Epithelial cell of esophagus (primary cell): Measurements from ENCODE around the gene PNLIPRP3.

Experiments
- DNase-seq: peaks from one replicate; pipeline ENCODE4 v3.0.0; 2010; ENCODE audit warnings: low read depth
- H3K4me3 ChIP-seq: 2 replicates; pipeline ENCODE4 v1.5.1; 2011; ENCODE audit warnings: mild to moderate bottlenecking, low read length, control low read depth
- TF ChIP-seq, protein P1 (sequence below): IDR thresholded peaks from 2 replicates; pipeline ENCODE4 v1.5.1; 2011; ENCODE audit warnings: low read depth, mild to moderate bottlenecking, low read length, control low read depth, inconsistent platforms; ENCODE audit not compliant: insufficient read depth; ENCODE audit errors: missing control alignments

Gene PNLIPRP3

GRCh38 chr10:116465546-116465945 is 37.9 kb downstream of the PNLIPRP3 start:
- TF ChIP-seq, protein P1, sequence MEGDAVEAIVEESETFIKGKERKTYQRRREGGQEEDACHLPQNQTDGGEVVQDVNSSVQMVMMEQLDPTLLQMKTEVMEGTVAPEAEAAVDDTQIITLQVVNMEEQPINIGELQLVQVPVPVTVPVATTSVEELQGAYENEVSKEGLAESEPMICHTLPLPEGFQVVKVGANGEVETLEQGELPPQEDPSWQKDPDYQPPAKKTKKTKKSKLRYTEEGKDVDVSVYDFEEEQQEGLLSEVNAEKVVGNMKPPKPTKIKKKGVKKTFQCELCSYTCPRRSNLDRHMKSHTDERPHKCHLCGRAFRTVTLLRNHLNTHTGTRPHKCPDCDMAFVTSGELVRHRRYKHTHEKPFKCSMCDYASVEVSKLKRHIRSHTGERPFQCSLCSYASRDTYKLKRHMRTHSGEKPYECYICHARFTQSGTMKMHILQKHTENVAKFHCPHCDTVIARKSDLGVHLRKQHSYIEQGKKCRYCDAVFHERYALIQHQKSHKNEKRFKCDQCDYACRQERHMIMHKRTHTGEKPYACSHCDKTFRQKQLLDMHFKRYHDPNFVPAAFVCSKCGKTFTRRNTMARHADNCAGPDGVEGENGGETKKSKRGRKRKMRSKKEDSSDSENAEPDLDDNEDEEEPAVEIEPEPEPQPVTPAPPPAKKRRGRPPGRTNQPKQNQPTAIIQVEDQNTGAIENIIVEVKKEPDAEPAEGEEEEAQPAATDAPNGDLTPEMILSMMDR: no peak
- H3K4me3 ChIP-seq: no peak overlapping the region
- no peak for DNase-seq

DNA sequence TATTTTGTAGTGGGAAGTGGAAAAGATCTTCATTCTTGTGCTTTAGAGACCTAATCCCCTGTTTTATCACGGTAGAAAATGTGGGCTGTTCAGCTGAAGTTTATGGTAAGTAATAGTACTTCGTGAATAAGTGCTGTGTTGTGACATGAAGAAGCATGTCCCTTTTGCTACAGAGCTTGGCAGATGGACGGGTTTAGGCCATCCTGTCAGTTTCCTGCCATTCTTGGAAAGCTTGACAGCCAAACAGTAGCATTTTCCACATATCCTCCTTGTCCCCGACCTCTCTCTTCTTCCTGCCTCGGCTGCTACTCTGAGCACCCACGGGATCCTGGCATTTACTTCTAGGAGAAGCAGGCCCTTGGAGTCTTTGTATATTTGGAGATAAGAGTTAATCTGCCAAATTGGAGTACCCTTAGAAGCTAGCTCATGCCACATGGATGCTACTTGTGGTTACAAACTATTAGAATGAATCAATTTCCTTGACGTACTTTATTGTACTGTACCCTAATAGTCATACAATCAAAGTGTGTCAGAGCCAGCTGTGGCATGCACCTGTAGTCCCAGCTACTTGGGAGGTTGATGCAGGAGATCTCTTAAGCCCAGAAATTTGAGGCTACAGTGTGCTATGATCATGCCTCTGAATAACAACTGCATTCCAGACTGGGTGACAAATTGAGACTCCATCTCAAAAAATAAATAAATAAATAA is 39.2 kb downstream of the PNLIPRP3 start:
- no peak for DNase-seq
- TF ChIP-seq, protein P1: no peak
- no peak overlapping the region for H3K4me3 ChIP-seq

- no peak for DNase-seq
- no peak overlapping the region for H3K4me3 ChIP-seq
- TF ChIP-seq, protein P1: no peak
Observed at GRCh38 chr10:116469437-116469836, 41.8 kb downstream of the PNLIPRP3 start.

GRCh38 chr10:116470071-116470470 is 42.4 kb downstream of the PNLIPRP3 start:
- TF ChIP-seq, protein P1: no peak
- DNase-seq: no peak
- H3K4me3 ChIP-seq: no peak overlapping the region

GRCh38 chr10:116470768-116471415 is 43.2 kb downstream of the PNLIPRP3 start:
- DNase-seq: peak; percentile 62
- TF ChIP-seq, protein P1: peak; percentile 56
- H3K4me3 ChIP-seq: no peak overlapping the region

GRCh38 chr10:116472891-116473290 is 45.2 kb downstream of the PNLIPRP3 start:
- DNase-seq: peak; percentile 17
- TF ChIP-seq, protein P1: no peak
- no peak overlapping the region for H3K4me3 ChIP-seq
